GM21529 (cell line): ENCODE measurements around the gene HSD11B2.

Experiments
- ATAC-seq: cut with Tn5 transposase; IDR thresholded peaks from one replicate; pipeline ENCODE4 v1.9.1; 2021; ENCODE audit not compliant: unreplicated experiment

The HSD11B2 gene

DNA sequence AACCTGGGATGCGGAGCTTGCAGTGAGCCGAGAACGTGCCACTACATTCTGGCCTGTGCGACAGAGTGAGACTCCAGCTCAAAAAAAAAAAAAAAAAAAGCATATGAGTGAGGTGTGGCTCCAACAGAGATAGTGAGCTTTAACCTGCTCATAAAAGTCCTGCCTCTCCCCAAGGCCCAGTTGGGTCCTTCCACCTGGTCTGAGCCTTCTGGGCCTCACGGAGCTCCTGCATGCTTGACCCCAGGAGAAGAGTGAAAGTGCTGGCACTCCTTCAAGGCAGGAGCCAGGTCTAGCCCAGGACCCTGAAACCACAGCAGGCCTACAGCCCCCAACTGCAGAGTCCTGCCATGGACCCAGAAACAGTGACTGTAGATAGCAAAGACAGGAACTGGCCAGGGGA, 17.7 kb downstream of the HSD11B2 start:
- no peak for ATAC-seq

GRCh38 chr16:67449336-67449735, 18.4 kb downstream of the HSD11B2 start:
- ATAC-seq, result no peak

- ATAC-seq, result no peak
These were observed 18.8 kb downstream of the HSD11B2 start for GRCh38 chr16:67449739-67450138.

GRCh38 chr16:67451061-67451703, 20.3 kb downstream of the HSD11B2 start:
- no peak for ATAC-seq

- ATAC-seq, result no peak
These were observed 20.9 kb downstream of the HSD11B2 start for GRCh38 chr16:67451704-67452435.

DNA sequence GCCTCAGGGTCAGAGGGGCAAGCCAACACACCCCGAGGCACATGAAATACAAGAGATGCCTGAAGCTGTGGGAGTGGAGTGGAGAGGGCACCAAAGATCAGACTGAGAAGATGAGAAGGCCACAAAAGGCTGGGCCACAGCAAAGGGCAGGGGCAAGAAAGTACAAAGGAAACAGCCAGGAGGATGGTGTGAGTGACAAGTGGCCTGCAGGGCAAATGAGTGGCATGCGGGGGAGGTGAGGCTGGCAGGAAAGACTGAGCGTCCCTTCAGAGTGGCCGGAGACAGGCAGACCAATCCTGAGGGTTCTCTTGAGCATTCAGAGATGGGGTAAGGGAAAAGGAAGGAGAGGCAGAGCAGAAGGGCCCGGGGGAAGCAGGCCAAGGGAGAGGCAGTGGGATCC, 23.2 kb downstream of the HSD11B2 start:
- no peak for ATAC-seq

- no peak for ATAC-seq
These were observed 23.9 kb downstream of the HSD11B2 start for GRCh38 chr16:67454852-67455251.

DNA sequence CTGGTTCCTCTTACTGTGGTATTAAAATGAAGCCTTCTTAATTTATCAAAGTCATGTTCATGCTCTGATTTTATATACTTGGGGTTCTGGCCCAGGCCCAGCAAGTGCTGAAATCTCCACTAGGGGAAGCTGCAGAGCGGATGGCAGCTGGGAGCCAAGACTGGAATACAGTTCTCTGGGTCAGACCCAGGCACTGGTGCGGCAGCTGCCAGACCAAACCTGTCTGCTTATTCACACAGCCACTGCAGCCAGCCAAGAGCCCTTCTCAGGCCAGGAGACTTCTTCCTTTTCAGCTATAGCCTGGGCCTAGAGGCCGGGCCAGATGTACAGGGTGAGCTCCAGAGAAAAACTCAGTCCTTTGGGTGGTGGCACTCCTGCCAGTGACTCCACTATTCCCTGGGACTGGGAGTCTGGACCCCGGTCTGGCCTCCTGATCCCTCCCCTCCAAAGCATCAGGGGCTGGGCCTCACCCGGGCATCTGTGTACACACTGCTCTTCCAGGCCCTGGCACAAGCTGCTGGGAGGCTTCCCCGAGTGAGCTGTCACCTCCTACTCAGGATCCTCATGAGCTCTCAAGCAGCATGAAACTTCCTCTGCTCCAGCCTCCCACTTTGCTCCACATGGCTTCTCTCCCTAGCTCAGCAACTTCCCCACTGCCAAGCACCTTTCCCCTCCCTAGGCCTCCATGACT, 25.6 kb downstream of the HSD11B2 start:
- ATAC-seq, result no peak

DNA sequence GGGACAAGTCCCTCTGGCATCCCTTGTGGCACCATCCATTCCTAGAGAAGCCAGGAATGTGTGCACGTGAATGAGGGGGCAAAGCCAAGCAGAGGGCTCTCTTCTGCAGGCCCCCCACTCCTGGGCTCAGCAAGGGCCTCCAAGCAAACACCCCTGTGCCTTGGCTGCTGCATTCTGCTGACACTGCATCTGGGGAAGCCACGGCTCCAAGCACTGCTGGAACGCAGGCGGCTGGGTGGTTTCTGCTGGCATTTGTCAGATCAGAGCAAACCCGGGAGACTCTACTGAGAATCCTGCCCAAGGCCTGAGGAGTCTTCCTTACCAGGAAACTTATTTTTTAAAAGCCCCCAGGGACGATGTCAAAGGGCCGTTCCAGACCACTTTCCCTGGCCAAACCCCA, 26.7 kb downstream of the HSD11B2 start:
- no peak for ATAC-seq

DNA sequence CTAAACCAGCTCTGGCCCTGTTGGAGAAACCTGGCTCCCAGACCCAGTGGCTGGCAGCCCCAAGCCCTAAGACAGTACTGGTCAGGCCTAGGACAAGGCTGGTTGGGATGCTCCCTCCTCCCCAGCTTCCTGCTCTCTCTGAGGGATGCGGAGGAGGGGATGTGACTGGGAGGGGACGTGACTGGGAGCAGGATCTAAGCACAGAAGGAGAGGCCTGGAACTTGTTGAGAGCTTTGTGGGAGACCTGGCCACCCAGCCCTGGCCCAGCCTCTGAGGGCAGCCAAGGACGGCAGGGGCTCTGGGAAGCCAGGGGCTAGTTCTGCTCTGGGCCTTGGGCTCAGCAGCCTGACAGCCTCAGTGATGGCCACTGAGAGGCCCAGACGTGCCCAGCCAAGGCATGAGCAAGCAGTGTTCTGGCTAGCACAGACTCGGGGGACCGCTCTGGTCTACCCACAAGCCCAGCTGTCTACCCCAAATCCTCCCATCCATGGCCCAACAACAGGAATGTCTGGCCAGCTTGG, 27.3 kb downstream of the HSD11B2 start:
- no peak for ATAC-seq

GRCh38 chr16:67459066-67459860, 28.3 kb downstream of the HSD11B2 start:
- ATAC-seq, result no peak

DNA sequence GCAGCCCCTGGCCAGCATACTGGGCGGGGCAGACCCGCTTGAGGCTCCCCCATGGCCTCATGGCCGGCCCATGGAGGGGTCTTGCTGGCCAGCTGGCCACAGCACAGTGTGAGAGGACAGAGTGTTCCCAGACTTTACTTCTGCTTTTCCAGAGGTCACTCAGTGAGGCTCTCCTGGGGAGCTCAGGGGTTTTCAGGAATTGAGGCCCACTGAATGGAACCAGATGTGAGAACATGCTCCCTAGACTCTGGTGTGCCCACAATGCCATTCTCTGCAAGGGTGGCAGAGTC, 28.9 kb downstream of the HSD11B2 start:
- no peak for ATAC-seq

DNA sequence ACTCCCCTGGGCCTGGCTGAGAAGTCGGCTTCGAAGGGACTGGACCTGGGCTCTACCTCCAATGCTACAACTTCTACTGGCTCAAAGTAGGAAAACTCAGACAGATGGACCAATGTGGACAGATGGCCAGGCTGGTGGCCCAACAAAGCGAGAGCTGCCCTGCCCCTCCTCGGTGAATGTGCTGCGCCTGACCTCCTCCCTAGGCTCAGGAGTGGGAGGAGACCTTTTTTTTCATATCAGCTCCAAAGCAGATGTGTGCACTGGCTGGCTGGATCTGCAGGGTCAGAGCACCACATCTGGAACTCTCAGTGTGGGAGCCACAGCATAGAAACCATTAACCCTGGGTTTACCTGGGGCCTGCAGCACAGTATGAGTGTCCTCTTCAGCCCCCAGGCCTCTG, 29.2 kb downstream of the HSD11B2 start:
- no peak for ATAC-seq

GRCh38 chr16:67460961-67461360, 30.0 kb downstream of the HSD11B2 start:
- no peak for ATAC-seq

GRCh38 chr16:67461600-67462278, 30.8 kb downstream of the HSD11B2 start:
- ATAC-seq, result no peak

- ATAC-seq, result no peak
These were observed 31.3 kb downstream of the HSD11B2 start for GRCh38 chr16:67462279-67462655.

DNA sequence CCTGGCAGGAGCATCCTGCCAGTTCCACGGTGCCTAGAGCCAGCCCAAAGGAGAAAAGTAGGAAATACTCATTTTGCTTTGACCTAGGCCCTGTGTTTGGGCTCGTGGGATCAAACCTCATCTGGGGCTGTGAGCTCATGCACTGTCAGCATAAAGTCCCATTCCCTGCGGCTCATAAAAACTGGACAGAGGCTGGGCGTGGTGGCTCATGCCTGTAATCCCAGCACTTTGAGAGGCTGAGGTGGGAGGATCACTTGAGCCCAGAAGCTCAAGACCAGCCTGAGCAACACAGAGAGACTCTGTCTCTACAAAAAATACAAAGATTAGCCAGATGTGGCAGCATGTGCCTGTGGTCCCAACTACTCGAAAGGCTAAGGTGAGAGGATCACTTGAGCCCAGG, 32.1 kb downstream of the HSD11B2 start:
- no peak for ATAC-seq

DNA sequence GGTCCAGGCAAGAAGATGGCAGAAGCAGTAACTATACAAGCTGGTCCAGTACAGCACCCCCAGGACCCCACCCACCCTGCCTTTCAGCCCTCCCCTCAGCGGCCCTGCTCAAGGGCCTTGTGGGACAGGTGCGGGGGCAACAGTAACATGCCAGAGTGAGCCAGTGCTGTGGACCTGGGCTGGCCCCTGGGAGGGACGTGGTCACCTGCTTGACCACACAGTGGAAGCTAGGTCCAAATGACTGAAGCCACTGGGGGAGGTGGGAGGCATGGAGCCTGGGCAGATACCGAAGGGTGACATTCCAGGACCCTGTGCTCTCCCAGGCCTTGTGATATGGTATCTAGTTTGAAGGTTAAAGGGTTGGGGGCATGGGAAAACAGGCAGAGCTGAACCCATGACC, 32.8 kb downstream of the HSD11B2 start:
- ATAC-seq, result no peak

- no peak for ATAC-seq
These were observed 33.6 kb downstream of the HSD11B2 start for GRCh38 chr16:67464565-67464964.

- no peak for ATAC-seq
These were observed 35.7 kb downstream of the HSD11B2 start for GRCh38 chr16:67466581-67466980.

GRCh38 chr16:67468731-67469130, 37.8 kb downstream of the HSD11B2 start:
- no peak for ATAC-seq
